Esophagus squamous epithelium (tissue), 4 donors: ENCODE data around the gene CXADR.
A peak's percentile ranks its signal among the peaks of the same experiment; 100 is the strongest.

Experiments used
- CTCF ChIP-seq, 6 experiments: fragments of 450-650 bp in 4 of 6; fragments of 200-600 bp in 2 of 6; sonication (generic) in 2 of 6; IDR thresholded peaks; one replicate each; pipeline ENCODE4 v1.5.1; 2016 to 2019; ENCODE audit warnings: antibody characterized with exemption in 6 of 6, mild to moderate bottlenecking in 4 of 6, moderate library complexity in 4 of 6
- POLR2A ChIP-seq, 4 donors: fragments of 450-650 bp; IDR thresholded peaks; one replicate each; pipeline ENCODE4 v1.6.1; 2017; ENCODE audit warnings: antibody characterized with exemption in 4 of 4, mild to moderate bottlenecking in 4 of 4, moderate library complexity in 3 of 4

- TF ChIP-seq CTCF (IDR thresholded peaks at IDR 0.05), result peak; percentile 40 to 71 (median 58)
- no peak for TF ChIP-seq POLR2A (IDR thresholded peaks at IDR 0.05)
Observed at GRCh38 chr21:17585875-17586450, 73.1 kb downstream of the CXADR start.
